GM19468 (cell line): ENCODE results near the gene LRSAM1.

Source experiments
- ATAC-seq: cut with Tn5 transposase; IDR thresholded peaks from one replicate; pipeline ENCODE4 v1.9.1; 2021; ENCODE audit warnings: mild to moderate bottlenecking, moderate library complexity, moderate number of reproducible peaks; ENCODE audit not compliant: unreplicated experiment; ENCODE audit errors: extremely low read depth

LRSAM1 gene

DNA sequence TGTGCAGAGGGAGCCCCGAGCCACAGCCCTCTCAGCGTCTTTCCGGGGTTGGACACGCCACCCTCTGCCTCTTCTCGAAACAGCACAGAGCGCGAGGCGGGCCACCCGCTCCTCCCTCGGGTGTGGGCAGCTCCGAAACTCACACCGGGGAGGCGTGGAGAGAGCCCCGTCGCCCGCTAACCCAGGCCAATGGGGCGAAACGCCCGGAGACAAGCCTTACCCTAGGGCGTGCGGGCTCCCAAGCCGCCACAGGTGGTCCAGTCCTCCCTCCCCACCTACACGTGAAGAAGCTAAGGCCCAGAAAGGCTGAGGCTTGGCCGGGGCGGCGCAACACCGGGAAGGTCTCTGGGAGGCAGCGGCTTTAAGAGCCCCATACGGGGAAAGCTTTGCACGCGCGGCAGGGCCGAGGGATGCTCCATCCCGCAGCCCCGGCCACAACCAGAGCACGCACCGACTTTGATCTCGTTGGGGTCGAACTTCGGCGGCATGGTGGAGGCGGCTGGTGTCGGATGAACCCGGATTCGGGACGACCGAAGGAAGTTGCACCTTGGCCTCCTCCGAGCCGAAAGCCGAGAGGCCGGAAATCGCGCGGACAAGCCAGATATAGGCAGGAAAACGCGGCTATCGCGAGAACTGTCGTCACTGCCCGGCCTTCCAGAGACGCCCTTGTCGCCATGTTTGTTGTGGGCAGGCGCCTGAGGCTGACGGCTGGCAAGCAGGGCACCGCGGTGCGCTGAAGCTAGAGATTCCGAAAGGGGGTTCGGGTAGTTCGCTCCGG lies at the start of gene LRSAM1, which contains the start of gene RPL12:
TSS of gene LRSAM1 (plus strand) at position 681 of the 778 bp plus-strand sequence. CDS start 3,018 bp downstream, outside the sequence.
TSS of gene RPL12 (minus strand) at position 577 of the 778 bp plus-strand sequence. CDS start at position 488, 89 bp downstream.
- peak; percentile 38 for ATAC-seq

DNA sequence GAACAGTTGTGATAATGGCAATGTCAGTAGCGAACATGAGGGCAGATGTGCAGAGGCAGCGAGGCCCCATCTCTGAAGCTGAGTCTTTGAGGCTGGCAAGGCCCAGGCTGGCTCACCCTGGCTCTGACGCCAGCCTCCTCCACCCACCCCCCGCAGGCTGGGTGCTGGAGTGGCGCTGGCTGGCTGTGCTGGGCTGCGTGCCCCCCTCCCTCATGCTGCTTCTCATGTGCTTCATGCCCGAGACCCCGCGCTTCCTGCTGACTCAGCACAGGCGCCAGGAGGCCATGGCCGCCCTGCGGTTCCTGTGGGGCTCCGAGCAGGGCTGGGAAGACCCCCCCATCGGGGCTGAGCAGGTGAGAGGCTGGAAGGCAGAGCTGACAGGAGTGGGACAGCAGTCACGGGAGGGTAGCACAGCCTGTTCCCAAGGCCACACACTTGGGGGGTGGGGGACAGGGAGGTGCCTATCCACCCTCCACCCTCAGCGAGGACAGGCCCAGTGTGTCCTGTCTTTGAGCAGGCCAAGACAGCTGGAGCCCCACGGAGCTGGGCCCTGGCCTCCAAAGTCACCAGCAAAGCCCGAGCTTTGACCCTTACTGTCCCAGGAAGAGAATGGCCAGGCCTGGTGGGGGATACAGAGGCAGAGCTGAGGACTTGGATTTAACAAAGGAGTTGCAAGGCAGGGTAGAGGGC lies 48.8 kb upstream of the LRSAM1 start:
- no peak for ATAC-seq

DNA sequence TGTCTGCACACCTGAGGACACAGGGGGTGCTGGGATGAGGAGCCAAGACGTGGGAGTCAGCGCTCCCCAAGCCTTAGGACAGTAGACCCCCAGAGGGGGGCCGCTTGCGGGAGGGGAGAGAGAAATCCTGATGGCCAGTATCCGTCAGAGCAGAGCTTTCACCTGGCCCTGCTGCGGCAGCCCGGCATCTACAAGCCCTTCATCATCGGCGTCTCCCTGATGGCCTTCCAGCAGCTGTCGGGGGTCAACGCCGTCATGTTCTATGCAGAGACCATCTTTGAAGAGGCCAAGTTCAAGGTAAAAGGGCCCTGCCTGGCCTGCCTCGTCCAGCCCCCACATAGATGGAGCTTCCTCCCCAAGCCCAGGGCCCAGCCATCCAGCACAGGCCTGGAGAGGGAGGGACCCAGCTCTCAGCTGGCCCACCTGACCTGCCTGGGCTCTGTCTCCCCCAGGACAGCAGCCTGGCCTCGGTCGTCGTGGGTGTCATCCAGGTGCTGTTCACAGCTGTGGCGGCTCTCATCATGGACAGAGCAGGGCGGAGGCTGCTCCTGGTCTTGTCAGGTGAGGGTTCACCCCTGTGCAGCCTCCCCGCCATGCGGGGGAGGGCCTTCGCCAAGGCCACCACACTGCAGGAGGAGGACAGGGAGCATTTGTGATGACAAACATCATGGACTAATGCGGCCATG lies 47.7 kb upstream of the LRSAM1 start:
- no peak for ATAC-seq

- no peak for ATAC-seq
These were observed 46.7 kb upstream of the LRSAM1 start for GRCh38 chr9:127404631-127405030.

- no peak for ATAC-seq
These were observed 45.8 kb upstream of the LRSAM1 start for GRCh38 chr9:127405344-127406125.

GRCh38 chr9:127406799-127407491 lies 44.4 kb upstream of the LRSAM1 start:
- no peak for ATAC-seq

DNA sequence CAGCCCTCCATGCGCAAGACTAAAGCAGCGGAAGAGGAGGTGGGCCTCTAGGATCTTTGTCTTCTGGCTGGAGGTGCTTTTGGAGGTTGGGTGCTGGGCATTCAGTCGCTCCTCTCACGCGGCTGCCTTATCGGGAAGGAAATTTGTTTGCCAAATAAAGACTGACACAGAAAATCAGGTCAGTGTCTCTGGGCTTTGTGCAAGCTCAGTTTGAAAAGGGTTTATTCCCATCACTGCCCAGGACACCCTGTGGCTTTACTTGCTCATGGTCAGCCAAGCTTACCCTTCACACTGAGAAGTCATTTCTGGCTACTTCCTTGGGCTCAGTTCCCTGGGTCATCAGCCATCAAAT lies 43.8 kb upstream of the LRSAM1 start:
- no peak for ATAC-seq

- no peak for ATAC-seq
These were observed 40.2 kb upstream of the LRSAM1 start for GRCh38 chr9:127411122-127411521.

DNA sequence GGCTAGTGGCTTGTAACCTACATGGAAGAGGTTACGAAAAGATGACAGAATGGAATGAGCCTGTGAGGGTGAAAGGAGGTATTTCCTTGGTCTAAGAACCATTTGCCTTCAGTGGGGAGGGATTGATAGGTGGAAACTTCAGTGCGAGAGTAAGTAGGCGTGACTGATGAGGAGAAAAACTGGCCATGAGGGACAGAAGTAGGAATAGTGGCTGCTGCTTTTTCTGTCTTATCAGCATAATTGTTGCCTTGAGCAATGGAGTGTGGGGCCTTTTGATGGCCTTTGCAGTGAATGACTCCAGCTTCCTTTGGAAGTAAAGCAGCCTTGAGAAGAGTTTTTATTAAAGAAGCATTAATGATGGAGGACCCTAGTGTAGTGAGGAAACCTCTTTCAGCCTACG lies 36.2 kb upstream of the LRSAM1 start:
- ATAC-seq: no peak

GRCh38 chr9:127415657-127416056 lies 35.7 kb upstream of the LRSAM1 start:
- ATAC-seq: no peak

GRCh38 chr9:127417131-127418036 lies 33.9 kb upstream of the LRSAM1 start:
- no peak for ATAC-seq

- no peak for ATAC-seq
These were observed 33.3 kb upstream of the LRSAM1 start for GRCh38 chr9:127418037-127418471.

GRCh38 chr9:127419348-127419747 lies 32.0 kb upstream of the LRSAM1 start:
- no peak for ATAC-seq

GRCh38 chr9:127421057-127421456 lies 30.3 kb upstream of the LRSAM1 start:
- no peak for ATAC-seq

GRCh38 chr9:127422133-127422782 lies 29.1 kb upstream of the LRSAM1 start:
- no peak for ATAC-seq

DNA sequence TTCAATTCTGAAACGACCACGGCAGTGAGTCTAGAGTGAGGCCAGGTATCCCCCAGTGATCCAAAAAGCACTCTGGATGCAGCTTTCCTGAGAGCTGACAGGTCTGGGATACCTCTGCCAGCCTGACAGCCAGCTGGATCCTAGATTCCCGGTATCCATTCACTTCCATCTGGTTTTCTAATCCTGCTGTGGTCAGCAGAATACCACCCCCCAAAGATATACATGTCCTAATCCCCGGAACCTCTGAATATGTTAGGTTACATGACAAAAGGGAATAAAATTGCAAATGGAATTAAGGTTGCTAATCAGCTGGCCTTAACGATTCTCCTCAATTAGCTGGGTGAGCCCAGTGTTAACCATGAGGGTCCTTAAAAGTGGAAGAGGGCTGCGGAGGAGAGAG lies 28.5 kb upstream of the LRSAM1 start:
- no peak for ATAC-seq

DNA sequence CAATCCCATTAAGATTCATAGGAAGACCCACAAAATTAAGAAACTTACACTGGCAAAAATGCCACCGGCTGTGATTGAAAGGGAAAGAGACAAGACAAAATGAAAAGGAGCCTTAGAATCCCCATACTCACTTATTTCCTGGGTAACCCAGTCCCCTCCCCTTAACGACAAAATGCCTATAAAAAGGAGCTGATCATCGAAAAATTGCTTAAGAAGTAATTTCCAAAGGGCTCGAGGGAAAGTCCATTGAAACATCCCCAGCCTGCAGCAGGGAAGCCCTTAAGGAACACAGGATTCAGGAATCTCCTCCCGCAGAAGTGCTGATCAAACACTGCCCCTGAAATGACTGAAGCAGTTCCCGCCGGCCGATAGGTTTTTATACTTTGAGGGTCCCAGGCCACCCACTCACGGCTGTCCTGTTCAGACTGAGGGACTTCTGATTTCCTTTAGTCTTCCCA lies 27.8 kb upstream of the LRSAM1 start:
- ATAC-seq: no peak
